GM21515 (cell line): ENCODE results near the gene SORBS1.

Experiments
- ATAC-seq: cut with Tn5 transposase; IDR thresholded peaks from one replicate; pipeline ENCODE4 v1.9.1; 2021; ENCODE audit not compliant: unreplicated experiment

SORBS1 gene

DNA sequence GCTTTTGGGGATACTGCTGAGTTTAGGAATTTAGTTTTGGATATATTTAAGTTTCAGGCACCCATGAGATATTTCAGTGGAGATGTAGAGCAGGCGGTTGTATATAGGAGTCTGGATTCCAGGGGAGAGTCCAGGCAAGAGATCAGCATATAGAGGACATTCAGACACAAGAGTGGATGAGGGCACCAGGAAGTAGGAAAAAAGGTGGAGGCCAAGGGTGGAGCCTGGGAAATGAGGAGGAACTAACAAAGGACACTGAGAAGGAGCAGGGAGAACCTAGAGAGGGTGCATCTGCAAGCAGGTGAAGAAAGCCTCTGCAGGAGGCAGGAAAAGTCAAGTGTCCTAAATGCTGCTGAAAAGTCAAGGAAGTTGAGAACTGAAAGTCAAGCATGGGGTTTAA, 257.2 kb downstream of the SORBS1 start:
- ATAC-seq = no peak

DNA sequence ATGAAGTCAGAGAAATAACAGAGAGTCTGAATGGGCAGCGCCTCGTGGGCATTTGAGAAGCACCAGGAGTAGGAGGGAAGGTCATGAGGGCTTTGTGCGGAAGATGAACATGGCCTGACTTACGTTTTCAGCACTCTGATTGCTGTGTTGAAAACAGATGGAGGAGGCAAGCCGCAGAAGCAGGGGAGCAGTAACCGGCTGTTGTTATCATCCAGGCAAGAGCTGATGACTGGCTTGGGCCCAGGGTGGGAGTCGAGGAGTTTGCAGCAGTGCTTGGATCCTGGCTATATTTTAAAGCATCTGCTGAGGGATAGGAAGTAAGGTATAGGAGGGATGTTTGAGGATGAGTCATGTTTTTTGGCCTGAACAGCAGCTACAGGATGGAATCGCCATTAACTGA, 257.6 kb downstream of the SORBS1 start:
- no peak for ATAC-seq

DNA sequence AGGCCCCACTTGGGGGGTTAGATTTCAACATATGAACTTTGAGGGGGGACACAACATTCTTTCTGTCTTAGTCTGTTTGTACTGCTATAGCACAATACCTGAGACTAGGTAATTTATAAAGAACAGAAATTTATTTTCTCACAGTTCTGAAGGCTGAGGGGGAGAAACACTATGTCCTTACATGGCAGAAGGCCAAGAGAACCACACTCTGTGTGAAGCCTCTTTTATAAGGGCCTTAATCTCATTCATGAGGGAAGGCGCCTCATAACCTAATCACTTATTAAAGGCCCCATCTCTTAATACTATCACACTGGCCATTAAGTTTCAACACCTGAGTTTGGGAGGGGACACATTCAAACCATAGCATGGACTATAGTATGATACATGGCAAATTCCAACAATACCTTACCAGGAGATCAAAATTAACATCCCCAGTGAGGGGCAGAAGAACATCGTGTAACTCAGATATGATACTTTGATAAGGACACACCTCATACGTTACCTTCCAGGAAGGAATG, 261.1 kb downstream of the SORBS1 start:
- no peak for ATAC-seq

DNA sequence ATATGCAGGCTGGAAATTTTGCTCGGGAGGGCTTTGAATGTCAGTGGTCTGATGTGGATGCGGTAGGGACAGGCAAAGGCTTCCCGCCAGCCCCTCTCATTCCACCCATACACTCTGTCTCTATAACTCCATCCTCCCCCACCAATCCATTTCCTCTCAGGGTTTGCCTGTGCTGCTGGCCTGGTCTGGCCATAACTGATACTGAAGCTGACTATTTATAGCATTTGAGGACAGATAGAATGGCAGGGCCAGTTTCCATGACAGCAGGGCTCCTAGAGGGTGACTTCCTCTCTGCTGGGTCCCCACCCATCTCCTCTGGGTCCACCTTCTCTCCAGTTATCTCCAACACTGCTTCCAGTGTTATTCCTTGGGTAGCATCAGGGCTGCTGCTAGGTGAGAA, 263.8 kb downstream of the SORBS1 start:
- peak; percentile 37 for ATAC-seq

DNA sequence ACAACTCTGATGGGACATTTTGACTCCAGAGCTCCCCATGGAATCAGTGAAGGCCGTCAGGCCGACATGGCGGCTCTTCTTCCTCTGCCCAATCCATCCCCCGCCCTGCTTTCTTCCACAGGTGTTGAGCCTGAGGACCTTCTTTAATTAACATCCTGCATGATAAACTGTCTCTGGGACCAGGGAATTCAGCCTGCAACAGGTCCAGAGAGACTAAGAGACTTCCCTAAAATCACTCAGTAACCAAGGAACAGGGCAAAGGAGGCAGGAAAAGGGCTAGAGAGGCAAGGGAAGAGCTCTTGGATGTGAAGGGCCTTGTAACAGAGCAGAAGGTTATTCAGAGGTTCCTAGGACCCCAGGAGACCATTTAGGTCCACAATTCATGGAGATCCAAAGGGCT, 264.4 kb downstream of the SORBS1 start:
- no peak for ATAC-seq

DNA sequence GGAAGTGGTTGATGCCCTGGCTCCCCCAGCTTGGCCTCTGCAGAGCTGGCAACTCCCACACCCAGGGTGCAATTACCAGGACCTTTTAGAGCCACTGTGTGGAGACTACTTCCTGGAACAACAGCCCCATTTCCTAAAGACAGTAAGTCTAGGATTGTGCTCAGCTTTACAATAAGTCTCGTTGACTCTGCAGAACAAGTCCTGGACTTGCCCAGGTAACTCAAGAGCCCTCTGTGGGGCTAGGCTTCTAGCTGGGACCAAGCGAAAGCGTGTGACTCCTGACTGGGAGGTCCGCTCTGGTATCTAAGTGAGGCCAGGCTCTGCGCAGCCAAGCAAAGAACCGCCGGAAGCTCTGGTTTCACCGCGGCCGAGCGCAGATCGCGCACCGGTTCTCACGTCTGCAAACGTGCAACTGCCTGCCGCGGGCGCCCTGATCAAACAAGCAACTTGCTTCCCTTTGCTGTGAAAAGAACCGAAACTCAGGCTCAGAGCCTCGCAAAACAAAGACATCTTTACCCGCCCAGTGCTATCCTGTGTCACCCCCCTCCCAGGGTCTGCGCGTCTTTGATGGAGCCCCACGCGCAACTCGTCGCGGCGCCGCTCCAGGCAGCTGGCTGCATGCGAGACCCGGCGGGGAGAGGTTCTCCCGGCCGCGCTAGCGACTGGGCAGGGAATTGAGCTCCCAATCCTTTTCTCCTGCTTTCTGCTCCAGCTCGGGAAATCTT, 266.0 kb downstream of the SORBS1 start:
- peak; percentile 77 for ATAC-seq

DNA sequence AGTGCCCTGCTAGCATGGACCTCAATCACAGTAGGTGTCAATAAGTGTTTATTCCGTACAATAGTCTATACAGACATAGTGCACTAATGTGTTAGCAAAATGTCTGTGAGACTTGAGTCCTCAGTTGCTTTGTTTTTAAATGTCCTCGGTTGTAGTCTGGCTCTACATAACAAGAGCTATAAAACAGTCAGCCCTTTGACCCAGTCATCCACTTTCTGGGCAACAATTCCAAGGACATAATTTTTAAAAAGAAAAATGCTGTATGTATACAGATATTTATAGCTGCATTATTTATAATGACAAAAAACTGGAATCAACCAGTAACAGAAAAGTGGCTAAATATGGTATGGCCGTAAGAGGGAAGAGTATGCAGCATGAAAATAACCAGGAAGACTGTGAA, 267.5 kb downstream of the SORBS1 start:
- ATAC-seq = no peak

DNA sequence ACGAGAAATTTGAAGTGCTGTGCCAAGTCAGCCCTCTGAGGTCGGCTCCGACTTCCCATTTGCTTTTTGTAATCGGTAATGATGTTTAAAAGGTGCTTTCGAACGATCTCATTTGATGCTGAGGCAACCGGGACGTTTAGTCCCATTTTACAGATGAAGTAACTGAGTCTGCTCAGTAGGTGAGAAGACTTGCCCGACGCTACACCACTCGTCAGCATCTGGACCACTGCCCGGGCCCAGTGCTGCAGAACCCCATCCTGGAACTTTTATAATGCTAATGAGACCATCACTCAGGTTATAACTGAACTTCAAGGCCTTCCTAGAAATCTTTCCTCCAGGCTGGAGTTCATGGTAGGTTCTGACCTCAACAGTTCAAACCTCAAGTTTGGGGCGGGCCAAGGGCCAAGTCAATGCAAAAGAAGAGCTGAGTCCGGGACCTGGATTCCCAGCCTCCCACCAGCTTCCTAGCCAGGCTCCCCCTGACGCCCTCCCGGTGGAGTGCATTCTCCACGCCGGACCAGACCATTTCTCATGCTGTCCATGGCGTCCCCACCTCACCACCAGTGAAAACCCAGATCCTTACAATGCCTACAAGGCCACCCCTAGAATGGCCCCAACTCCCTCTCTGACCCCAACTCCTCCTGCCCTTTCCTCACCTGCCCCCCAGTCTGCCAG, 269.7 kb downstream of the SORBS1 start:
- ATAC-seq = no peak

DNA sequence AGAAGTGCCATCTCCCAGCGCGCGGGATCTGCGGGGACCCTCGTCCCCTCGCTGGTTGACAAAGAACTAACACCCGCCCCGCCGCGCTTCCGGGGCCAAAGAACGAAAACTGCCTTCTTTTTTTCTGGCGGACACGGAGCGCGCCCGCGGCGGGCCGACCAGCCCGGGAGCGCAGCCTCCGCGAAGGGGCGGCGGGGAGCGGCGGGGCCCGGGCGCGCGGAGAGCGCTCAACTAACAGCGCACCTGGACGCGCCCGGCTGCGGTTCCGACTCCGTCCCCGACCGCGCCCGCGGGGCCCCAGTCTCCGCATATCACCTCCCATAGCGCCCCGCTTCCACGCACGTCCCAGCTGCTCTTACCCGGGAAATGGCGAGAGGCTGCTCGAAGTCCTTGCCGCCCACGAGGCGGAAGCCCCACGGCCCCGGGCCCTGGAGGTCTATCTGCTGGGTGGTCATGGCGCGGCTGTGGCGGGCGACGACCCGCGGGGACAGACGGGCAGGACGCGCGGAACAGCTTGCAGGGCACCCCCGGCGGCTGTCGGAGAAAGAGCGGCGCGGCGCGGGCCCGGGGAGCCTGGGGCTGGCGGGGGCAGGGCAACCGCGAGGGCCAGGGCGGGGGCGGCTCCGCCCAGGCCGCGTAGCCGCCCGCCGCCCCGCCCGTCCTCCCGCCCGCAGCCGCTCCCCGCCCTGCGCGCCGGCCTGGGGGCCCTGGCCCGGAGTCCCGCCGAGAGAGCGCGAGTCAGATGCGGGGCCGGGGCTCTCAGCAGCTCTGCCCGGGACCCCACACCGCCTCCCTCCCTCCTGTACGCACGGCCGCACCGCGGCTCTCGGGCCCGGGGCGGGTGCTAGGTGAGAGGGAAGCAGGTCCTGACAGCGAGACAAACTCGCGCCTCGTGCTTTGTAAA, 270.5 kb downstream of the SORBS1 start, which contains the start of gene PDLIM1:
Gene PDLIM1, minus strand, starts transcription at position 543 of the 904 bp plus-strand sequence. Its CDS starts 88 bp downstream, at position 455.
- peak; percentile 36 for ATAC-seq

DNA sequence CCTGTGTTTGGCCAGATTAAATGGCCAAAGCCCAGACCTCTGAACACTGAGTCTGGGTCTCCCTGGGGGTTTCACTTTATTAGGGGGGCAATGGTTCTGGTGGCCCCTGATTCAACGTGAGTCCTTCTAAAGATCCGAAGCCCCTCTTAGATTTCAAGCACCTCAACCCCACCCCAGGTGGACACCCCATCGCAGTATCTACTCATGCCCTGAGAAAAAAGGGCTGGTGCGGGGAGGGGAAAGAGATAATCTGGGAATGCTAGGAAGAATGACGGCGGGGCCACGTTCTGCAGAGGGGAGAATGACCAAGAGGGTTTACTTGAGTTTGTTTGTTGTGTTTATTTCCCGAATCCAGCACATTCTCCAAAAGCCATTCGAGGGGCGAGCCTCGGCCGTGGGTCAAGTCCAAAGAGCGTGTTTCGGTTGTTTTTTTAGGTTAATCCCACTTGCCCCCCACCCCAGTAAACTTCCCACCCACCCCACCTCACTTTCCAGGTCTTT, 271.2 kb downstream of the SORBS1 start:
- ATAC-seq = no peak

DNA sequence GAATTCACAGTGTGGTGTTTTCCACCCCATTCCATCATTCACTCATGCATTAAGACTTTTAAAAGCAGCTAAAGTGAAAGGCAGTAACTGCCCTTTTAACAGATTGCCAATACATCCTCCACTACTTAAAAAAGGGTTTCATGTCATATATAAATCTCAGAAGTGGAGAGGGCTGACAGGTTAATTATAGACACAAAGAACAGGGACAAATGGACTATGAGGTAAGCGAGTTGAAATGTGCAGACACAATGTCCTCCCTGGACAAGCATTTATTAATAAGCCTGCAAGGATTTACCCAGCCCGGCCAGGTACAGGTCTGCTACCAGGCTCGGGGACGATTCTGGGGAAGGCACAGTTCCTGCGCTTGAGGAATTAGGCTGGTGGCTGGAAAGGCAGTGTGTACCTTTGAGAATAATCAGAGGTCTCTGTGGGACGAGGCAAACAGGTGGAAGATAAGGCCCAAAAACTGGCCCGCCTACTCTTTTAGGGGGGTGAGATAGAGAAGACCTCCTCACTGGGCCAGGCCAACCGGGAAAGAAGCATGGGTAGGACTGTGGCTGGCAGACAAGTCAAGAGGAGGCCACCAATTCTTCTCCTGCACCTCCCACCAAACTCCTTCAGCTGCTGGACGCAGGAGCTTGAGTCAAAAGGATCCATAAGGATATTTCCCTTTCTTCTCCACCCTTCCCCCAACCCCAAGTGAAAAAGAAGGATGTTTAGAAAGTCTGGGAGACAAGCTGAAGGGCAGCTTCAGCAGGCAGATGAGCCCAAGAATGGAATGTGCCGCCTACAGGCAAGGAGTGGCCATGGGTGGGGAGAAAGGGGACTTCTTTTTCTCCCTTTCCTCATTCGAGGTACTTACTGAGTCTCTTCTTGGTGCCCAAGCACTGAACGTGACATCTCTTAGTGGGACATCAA, 271.9 kb downstream of the SORBS1 start:
- ATAC-seq = no peak

DNA sequence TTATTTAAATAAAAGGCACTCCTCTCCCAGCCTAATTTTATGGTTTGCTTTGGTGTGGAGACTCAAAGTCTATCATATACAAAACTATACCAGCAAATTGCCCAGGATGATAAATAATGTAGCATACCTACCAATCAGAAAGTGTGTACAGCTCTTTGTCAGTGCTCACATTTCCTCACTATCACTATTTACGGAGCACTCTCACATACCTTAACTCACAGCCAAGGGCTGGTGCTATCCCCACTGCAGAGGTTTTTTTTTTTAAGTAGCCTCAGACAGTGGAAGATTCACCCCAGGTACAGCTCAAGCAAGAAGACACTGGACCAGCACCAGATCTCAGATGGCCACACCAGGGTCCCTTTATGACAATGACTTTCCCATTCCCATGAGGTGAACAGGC, 272.9 kb downstream of the SORBS1 start:
- no peak for ATAC-seq

DNA sequence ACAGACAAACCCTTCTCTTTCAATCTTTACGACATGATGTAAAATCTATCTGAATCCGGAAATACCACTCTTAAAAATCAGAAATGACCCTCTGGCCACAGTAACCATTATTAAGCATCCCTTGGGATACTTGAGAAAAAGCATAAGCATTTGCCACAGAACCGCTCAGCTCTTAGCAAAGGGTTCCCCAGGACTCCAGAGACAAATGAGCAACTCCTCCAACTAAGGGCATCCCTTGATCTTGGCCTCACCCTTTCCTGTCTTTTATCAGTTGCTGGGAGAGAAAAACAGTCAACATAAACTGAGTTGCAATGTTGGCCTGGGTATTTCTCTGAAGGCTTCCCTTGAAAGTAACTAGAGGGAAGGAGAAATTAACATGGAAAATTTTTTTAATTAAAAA, 273.9 kb downstream of the SORBS1 start:
- no peak for ATAC-seq

DNA sequence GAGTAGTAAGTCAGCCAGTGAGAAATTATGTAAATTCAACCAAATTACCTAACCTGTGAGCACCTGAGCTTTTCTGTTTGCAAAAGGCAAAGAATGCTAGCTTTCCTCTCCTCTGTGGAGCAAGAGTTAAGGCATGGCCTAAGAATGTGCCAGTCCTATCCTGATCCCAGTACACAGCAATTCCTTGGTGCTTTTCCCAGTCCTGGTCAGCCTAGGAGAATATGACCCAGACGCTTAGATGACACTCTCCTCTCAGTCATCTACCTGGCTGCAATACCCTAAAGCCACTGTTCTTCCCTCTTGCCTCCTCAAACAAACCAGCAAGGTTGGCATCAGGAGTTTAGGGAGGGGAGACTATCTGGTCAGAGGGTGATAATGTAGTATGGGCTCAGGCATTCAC, 274.5 kb downstream of the SORBS1 start:
- no peak for ATAC-seq

DNA sequence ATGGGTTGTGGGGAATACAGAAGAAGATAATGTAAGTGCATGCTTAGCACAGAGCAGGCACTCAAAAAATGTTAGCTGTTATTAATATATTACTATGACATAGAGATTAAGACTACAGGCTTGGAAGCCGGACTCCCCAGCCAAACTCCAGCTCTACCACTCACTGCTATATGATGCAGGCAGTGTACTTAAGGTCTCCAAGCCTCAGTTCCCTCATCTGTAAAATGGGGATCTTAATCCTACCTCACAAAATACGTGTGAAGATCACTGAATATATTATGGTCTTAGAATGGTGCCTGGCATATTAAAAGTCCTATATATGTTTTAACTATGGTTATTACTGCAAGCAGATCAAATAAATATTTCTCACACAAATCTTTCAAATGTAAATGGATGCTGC, 275.6 kb downstream of the SORBS1 start:
- no peak for ATAC-seq

DNA sequence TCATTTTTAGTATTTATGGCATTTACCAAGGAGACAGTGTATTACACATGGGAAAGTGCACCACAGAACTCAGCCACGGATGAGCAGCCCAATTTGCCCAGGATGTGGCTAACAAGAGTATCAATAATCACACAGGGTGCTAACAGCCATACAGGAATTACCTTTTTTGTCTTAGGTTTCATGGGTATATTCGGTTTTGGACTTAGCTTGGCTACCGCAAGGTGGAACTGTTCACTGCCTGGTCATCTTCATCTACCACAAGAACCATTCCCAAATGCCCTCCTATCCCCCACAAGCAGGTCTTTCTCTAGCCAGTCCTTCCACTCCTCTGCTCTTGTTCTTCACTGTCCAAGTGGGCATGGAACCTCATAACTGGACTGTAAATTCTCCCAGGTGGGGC, 276.4 kb downstream of the SORBS1 start:
- ATAC-seq = no peak

DNA sequence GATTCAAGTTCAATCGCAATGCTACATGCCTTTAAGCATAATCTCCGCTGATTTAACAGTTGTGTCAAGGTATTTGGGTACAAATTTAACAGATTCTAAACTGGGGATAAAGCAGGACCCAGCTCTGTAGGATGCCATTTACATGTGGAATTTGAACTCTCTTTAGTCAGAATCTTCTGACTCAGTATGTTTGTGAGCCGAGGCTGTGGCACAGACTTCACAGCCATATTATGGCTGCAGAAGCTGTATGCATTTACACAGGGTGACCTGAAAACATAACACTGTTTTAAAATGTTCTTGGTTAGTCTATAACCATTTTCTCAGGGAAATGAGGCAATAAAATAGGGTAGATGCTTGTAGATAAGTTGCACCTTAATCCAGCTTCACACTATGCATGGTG, 279.1 kb downstream of the SORBS1 start:
- ATAC-seq = no peak

DNA sequence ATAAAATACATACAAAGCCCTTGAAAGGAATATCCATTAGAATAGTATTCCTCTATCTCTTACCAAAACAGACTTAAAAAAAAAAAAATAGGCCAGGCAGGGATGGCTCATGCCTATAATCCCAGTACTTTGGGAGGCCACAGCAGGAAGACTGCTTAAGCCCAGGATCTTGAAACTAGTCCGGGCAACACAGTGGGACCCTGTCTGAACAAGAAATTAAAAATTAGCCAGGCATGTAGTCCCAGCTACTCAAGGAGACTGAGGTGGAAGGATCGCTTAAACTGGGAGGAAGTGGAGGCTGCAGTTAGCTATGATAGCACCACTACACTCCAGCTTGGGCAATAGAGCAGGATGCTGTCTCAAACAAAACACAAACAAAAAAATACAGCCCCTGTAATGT, 280.0 kb downstream of the SORBS1 start:
- no peak for ATAC-seq

DNA sequence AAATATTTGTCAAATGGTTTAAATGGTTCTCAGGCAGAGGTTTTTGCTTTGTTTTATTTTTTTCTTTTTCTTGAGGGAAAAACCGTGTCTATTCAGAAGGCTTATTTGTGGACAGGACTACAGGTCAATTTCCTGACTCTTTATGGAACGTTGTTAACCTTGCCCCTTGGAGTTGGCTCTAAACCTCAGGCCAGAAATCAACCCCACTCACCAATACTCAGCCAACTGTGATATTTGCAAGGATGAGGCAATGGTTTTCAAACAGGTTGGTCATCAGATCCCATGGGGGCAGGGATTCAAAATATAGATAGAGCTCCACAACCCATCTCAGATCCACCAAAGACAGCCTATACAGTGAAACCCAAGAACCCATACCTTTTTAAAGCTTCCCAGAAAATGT, 280.5 kb downstream of the SORBS1 start:
- no peak for ATAC-seq
